ENCODE data around the gene CAV2.

Gene CAV2

GRCh38 chr7:116505823-116506222, 6.3 kb downstream of the CAV2 start:
- no peak for ATAC-seq (ENCODE audit: low read depth)
- Histone ChIP-seq H3K9me3 (ENCODE audit: severe bottlenecking) (no peaks in the 10 kb centered on the region), H3K4me1 (ENCODE audit: insufficient read depth, poor library complexity, severe bottlenecking) (peaks cover 42% of the 10 kb centered on the region), H3K4me3 (ENCODE audit: severe bottlenecking) (no peak overlapping the region), H3K36me3 (ENCODE audit: low read depth) (peaks cover 81% of the 10 kb centered on the region), H3K27me3 (ENCODE audit: insufficient read depth, poor library complexity, severe bottlenecking) (no peaks in the 10 kb centered on the region), H3K27ac (ENCODE audit: poor library complexity, severe bottlenecking) (peak overlapping the region; percentile 96)
- no peak for DNase-seq (ENCODE audit: low spot score)
- TF ChIP-seq, protein P1, sequence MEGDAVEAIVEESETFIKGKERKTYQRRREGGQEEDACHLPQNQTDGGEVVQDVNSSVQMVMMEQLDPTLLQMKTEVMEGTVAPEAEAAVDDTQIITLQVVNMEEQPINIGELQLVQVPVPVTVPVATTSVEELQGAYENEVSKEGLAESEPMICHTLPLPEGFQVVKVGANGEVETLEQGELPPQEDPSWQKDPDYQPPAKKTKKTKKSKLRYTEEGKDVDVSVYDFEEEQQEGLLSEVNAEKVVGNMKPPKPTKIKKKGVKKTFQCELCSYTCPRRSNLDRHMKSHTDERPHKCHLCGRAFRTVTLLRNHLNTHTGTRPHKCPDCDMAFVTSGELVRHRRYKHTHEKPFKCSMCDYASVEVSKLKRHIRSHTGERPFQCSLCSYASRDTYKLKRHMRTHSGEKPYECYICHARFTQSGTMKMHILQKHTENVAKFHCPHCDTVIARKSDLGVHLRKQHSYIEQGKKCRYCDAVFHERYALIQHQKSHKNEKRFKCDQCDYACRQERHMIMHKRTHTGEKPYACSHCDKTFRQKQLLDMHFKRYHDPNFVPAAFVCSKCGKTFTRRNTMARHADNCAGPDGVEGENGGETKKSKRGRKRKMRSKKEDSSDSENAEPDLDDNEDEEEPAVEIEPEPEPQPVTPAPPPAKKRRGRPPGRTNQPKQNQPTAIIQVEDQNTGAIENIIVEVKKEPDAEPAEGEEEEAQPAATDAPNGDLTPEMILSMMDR (IDR thresholded peaks at IDR 0.05; ENCODE audit: poor library complexity, severe bottlenecking) = no peak

DNA sequence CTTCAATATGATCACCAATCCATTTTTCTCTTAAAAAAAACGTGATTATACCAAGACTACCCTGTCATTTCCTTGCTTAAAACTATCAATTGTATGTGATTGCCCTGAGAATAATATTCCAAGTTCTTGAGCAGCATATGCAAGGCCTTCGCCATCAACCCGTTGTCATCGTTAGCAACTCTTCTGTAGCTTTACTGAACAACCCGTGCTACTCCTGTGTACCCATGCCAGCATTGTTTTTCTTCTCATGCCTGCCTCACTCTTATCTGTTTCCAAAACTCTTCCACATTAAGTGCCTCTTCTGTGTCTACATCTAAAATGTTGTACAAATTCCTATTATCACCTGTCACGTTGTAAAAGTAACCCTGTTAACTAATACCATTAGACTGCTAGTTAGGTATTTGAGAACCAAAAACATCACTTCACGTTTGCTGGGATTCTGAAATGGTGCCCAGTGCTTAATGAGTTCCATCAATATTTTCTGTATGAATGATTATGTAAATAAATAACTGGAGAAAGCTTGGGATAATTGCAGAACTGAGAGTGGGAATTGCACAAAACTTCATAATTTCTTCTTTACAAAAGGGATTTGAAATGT, 10.5 kb downstream of the CAV2 start:
- DNase-seq (ENCODE audit: low spot score) (no peak), ATAC-seq (ENCODE audit: low read depth) (0 out of 3 replicates have a peak, but pooled peaks have one; percentile 2)
- Histone ChIP-seq H3K9me3 (ENCODE audit: severe bottlenecking) (no peaks in the 10 kb centered on the region), H3K36me3 (ENCODE audit: low read depth) (peaks cover 42% of the 10 kb centered on the region), H3K27ac (ENCODE audit: poor library complexity, severe bottlenecking) (peak overlapping the region; percentile 96), H3K4me3 (ENCODE audit: severe bottlenecking) (no peak overlapping the region), H3K27me3 (ENCODE audit: insufficient read depth, poor library complexity, severe bottlenecking) (no peaks in the 10 kb centered on the region), H3K4me1 (ENCODE audit: insufficient read depth, poor library complexity, severe bottlenecking) (peaks cover 30% of the 10 kb centered on the region)
- TF ChIP-seq, protein P1 (IDR thresholded peaks at IDR 0.05; ENCODE audit: poor library complexity, severe bottlenecking) = no peak

DNA sequence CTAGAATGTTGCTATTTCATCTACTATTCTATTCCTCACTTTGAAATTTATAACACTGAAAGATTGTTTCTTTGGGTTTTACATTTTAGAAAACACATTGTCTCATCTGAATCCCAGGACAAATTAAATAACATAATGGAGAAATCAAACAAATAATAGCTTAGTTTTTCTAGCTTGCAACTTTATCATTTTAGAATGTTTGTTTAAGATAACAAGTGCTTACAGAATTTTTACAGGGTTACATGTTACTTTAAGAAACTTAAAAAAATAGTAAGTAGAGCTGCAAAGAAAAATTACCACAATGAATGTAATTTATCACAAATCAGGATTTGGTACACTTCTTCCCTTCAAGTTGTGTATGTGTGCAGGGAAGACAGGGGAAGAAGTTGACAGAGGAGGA, 11.3 kb downstream of the CAV2 start:
- Histone ChIP-seq H3K4me1 (ENCODE audit: insufficient read depth, poor library complexity, severe bottlenecking) (peaks cover 30% of the 10 kb centered on the region), H3K4me3 (ENCODE audit: severe bottlenecking) (no peak overlapping the region), H3K36me3 (ENCODE audit: low read depth) (peaks cover 35% of the 10 kb centered on the region), H3K9me3 (ENCODE audit: severe bottlenecking) (no peaks in the 10 kb centered on the region), H3K27me3 (ENCODE audit: insufficient read depth, poor library complexity, severe bottlenecking) (no peaks in the 10 kb centered on the region), H3K27ac (ENCODE audit: poor library complexity, severe bottlenecking) (peak overlapping the region; percentile 96)
- DNase-seq (ENCODE audit: low spot score) (no peak), ATAC-seq (ENCODE audit: low read depth) (no peak)
- TF ChIP-seq, protein P1 (IDR thresholded peaks at IDR 0.05; ENCODE audit: poor library complexity, severe bottlenecking) = no peak

DNA sequence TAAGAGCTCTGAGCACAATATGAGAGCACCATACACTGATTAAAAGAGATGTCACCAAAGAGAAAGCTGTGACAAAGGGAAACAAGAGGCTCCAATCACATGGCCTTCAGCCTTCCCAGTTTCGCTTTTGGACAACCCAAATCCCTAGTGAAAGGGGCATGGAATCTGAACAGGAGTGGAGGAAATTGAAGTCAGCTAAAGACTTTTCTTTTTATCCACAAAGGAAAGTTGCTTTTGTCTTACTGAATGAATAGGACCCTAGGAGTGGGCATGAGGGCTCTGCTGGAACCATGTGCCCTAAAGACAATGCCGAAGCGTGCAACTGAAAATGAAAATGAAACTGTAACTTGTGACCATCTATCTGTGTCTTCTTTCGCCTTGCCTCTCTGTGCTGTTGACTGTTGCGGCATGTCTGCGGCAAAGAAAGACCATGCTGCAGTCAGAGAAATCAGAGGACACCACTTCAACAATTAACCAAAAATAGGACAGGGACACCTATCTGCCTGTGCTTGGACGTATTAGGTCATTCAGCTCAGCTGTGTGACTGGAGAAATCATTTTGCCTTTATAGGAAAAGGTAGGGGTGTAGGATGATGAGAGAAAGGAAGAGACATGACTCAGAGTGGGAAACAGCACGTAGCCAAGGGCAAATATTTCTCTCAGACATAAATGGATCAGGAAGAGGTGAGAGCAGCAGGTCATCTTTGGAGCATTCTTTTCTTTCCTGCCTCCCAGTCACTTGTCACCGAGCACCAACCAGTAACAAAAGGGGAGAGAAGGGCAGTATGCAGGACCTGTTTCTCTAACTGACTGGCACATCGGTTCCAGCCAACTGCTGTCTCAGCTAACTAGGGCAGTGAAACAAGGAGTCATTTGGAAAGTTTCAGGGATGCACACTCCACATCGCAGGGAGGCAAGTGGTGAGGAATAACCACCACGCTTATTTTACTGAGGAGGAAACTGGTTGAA, 12.3 kb downstream of the CAV2 start:
- no peak for DNase-seq (ENCODE audit: low spot score)
- Histone ChIP-seq H3K4me3 (ENCODE audit: severe bottlenecking) (no peak overlapping the region), H3K27me3 (ENCODE audit: insufficient read depth, poor library complexity, severe bottlenecking) (no peaks in the 10 kb centered on the region), H3K36me3 (ENCODE audit: low read depth) (peaks cover 24% of the 10 kb centered on the region), H3K4me1 (ENCODE audit: insufficient read depth, poor library complexity, severe bottlenecking) (peaks cover 30% of the 10 kb centered on the region), H3K9me3 (ENCODE audit: severe bottlenecking) (no peaks in the 10 kb centered on the region), H3K27ac (ENCODE audit: poor library complexity, severe bottlenecking) (peak overlapping the region; percentile 96)
- TF ChIP-seq, protein P1 (IDR thresholded peaks at IDR 0.05; ENCODE audit: poor library complexity, severe bottlenecking) = no peak
- ATAC-seq (ENCODE audit: low read depth) = peak; percentile 76

Measured in RWPE2 (cell line).